ENCODE data around the gene KRT7. TPM values are rescaled to one million over a fixed set of nuclear protein-coding genes. Genes with fewer than 3 reads are reported as not detected.

KRT7 gene
- total and polyA plus RNA-seq, 4 donors, result 0.37 to 9.9 (median 7.0) TPM

DNA sequence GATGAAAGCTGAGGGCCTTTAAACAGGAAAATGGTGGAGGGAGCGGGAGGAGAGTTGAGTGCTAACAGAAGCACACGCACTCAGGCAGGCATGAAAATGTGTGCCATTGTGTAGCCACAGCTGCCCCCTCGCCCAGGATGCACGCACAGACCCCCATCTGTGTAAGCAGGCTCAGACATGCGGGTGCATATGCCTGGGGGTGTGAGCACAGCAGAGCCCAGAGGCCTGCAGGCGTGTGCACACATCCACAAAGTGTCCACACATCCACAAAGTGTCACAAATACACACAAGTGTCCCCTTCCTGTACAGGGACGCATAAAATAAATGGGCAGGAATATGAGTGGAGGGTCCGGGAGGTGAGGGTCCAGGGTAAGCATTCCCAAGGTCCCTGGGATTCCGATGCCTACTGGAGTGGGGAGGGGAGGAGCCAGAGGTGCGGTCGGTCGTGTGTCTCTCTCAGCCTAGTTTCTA, 805 bp upstream of the KRT7 start:
- no peaks in the 10 kb centered on the region for H3K36me3 ChIP-seq (ENCODE audit: control insufficient read depth in 4 of 4, insufficient read depth in 3 of 4, low read depth in 1 of 4, low read length in 3 of 4)
- 51% methylated on average over 12 of the region's 12 CpGs for WGBS
- no peak overlapping the region for H3K4me3 ChIP-seq (ENCODE audit: low read depth in 1 of 3, low read length in 3 of 3)
- peaks cover 0 to 13% (median 5%) of the 10 kb centered on the region in 4 donors for H3K27me3 ChIP-seq (ENCODE audit: control insufficient read depth in 4 of 4, insufficient read depth in 4 of 4, low read length in 3 of 4)
- no peak for DNase-seq (ENCODE audit: low spot score)
- H3K4me1 ChIP-seq (ENCODE audit: control insufficient read depth in 4 of 4, insufficient read depth in 4 of 4, low read length in 3 of 4), result peaks cover 0 to 4% (median 0%) of the 10 kb centered on the region in 4 donors
- H3K27ac ChIP-seq (ENCODE audit: low read depth in 1 of 2, low read length in 2 of 2), result no peak overlapping the region
- no peak overlapping the region for H3K9ac ChIP-seq (ENCODE audit: low read depth in 1 of 2, low read length in 2 of 2)
- TF ChIP-seq FOXA2 (IDR thresholded peaks at IDR 0.05) (no peak), TAF1 (conservative IDR thresholded peaks at IDR 0.05) (no peak), YY1 (IDR thresholded peaks at IDR 0.05) (no peak), EGR1 (IDR thresholded peaks at IDR 0.05; ENCODE audit: low read depth in 2 of 2) (no peak), GABPA (IDR thresholded peaks at IDR 0.05 in 1 of 2, conservative IDR thresholded peaks at IDR 0.05 in 1 of 2) (no peak), FOXA1 (IDR thresholded peaks at IDR 0.05) (no peak), JUND (IDR thresholded peaks at IDR 0.05) (no peak), REST (IDR thresholded peaks at IDR 0.05) (no peak), CTCF (IDR thresholded peaks at IDR 0.05; ENCODE audit: low read depth, low read length, missing input control) (no peak), MAX (IDR thresholded peaks at IDR 0.05) (no peak), NR2F2 (IDR thresholded peaks at IDR 0.05) (no peak), ZBTB33 (IDR thresholded peaks at IDR 0.05) (no peak), RAD21 (IDR thresholded peaks at IDR 0.05) (no peak), HNF4A (conservative IDR thresholded peaks at IDR 0.05) (no peak), ATF3 (IDR thresholded peaks at IDR 0.05) (no peak), RXRA (IDR thresholded peaks at IDR 0.05) (no peak), HNF4G (IDR thresholded peaks at IDR 0.05) (no peak), SP1 (IDR thresholded peaks at IDR 0.05) (no peak)
- no peaks in the 10 kb centered on the region for H3K9me3 ChIP-seq (ENCODE audit: control insufficient read depth in 4 of 4, low read length in 3 of 4)

All from liver (tissue), 9 donors.